DMS53 treated with DMSO at 0.1 percent for 48 hours (cell line): ENCODE data around the gene COL6A2.
"Not testable (repeated sequence)": the region's sequence is repeated elsewhere in the genome, so short reads cannot be mapped to it uniquely, and the experiment has no call there.

ENCODE experiments used
- DNase-seq: peaks from one replicate; lab custom pipeline; 2025; ENCODE audit not compliant: unreplicated experiment; lab: John Stamatoyannopoulos, UW

Gene COL6A2

DNA sequence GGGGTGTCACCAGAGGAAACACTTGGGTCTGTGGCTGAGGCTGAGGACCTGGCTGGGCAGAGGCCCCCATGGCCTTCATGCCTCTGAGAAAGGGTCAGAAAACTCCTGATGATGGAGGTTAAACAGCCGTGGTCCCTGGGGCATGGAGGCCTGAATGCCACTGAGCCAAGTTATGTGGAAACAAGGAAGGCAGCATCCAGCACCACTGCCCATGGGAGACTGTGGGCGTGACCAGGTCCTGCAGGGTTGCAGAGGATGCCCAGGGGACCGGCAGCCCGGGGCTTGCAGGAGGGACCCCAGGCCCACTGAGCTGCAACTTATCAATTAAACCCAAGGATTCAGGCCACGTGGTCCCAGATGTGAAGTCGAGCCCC lies 18.9 kb upstream of the COL6A2 start:
- DNase-seq = no peak

DNA sequence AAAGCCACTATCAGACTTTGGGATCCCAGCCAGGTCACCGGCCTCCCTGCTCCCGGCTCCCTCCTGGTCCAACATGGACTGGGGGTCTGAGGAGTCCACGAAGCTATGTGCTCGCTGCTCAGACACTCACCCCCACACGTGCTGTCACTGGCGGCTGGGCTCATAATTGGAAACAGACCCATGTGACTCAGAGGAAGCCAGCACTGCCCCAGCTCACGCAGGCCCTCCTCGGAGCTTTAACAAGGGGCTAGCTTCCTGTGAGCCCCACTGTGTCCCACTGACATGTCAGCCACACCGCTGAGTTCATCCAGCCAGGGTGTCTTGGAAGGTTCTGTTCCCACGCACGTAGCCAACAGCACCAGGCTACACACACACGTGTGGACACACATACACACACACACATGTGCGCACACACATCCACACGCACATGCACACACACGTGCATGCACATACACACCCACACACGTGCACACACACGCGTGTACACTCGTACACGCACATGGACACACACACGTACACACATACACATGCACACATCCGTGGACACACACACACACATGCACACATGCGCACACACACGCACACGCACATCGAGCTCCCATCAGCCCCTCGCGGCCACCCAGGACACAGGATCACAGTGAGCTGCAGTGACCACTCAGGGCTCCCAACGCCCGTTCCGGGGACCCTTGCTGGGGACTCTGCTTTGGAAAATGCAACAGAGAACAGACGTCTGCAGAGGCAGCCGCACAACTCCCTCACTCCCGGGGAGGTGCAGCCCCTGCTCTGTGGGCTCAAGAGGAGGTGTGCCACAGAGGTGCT lies 18.4 kb upstream of the COL6A2 start:
- no peak for DNase-seq

DNA sequence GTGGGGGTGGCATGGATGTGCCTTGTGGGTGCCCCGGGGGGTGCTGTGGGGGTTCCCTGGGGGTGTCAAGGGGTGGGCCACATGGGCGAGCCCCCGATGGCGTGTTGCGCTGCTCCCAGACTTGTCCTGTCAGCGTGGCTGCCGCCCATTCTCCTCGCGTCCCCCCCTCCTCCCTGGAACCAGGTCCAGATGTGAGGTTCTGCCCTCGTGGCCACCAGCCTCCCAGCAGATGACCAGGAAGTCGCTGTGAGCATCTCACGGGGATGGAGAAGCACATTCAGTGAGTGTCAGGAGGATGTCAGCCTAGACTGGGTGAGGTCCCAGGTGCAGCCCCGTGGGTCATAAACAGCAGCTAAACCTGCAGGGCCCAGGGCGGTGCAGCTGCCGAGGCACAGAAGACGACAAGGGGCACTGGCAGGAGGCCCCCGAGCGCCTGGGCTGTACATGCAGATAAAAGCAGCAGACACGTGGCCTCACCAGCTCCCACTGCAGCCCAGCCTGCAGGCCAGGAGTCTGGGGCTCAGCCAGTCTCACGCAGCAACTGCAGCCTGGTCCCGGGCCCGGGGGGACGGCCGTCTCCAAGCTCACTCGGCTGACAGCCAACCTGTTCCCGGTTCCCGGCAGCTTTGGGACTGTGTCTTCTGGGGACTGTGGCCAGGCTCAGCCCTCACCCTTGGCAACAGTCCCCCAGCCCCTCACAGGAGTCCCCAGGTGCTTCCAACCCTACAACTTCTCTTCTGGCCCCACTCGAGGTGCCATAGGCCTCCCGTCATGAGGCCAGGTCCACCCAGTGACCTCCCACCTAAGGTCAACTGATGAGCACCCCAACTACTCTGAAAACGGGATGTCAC lies 17.5 kb upstream of the COL6A2 start:
- no peak for DNase-seq

DNA sequence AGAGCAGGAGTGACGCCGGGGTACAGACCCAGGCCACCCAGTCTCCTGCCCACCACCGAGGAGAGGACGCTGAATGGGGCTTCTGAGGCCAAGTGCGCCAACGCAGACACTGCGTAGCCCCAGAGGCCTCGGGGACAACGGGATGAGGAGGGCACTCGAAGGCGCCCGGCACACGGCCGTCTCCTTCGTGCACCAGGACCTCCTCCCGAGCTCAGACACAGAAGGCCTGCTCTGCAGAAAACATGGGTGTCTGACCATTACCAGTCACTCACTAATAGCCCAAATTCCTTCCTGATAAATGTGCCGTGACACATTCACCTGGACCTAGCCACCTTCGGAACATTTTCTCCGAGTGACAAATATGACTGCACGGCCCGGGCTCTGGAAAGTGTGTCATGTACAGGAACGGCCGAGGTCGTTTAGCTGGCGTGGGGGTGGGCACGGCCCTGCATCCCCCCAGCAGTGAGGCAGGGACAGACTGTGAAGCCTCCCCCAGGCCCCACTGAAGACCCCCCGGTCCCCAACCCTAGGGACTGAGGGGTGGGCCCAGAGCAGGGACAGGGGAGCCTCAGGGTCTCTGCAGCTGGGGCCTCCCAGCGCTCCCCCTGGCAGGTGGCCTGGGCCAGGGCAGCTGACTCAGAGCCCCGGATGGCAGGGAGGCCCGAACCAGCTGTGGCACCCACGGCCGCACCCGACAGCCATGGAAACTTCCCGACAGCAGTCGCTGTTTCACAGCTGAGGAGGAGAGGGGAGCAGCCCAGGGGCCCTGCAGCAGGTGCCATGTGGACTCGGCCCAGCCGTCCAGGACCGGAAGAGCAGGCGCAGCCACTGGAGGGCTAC lies 16.7 kb upstream of the COL6A2 start:
- no peak for DNase-seq

DNA sequence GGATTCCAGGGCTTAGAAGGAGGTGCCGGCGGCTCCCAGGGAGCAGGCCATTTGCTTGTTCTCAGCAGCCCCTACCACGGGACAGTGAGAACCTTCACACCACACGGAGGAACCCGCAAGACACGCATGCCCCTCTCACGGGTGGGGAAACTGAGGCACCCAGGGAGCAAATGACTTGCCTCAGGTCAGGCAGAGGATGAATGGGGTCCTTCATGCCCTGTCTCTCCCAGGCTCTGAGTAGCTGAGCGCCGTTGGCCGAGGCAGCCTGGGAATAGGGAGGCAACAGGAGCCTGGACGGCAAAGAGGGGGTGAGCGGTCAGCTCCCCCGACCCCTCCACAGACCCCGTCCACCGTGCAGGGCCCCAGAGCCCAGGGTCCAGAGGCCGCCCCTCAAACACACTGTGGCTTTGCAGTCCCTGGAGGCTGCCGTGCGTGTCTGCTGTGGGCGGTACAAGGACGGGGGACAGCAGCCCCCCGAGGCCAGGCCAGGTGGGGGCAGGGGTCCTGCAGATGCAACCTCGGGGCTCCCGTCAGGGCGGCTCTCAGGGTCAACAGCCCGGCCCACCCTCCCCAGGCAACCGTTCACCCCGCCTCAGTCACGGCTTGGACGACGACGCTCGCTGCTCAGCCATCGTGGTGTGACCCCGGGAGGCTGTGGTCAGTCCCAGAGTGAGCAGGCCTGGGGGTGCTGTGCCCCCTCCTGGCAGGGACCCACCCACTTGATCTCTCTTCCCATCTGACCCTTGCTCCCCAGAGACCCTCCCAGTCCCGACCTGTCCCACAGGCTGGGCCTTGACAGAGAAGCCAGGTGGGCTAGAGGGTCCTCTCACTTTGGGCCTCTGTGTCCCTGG lies 15.8 kb upstream of the COL6A2 start:
- DNase-seq = no peak

DNA sequence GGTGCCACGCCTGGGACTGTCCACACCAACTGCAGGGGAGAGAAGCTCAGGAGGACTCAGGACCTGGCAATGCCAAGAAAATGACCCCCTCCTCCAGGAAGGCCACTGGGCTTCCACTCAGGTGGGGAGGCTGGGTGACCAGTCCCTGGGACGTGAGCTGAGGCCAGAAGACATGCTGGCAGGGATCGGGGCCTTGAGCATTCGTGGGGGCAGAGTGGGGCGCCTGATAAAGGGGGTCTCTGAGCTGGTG lies 15.3 kb upstream of the COL6A2 start:
- no peak for DNase-seq

- no peak for DNase-seq
These were observed 14.7 kb upstream of the COL6A2 start for GRCh38 chr21:46082963-46083790.

- DNase-seq = no peak
These were observed 13.9 kb upstream of the COL6A2 start for GRCh38 chr21:46083791-46084561.

DNA sequence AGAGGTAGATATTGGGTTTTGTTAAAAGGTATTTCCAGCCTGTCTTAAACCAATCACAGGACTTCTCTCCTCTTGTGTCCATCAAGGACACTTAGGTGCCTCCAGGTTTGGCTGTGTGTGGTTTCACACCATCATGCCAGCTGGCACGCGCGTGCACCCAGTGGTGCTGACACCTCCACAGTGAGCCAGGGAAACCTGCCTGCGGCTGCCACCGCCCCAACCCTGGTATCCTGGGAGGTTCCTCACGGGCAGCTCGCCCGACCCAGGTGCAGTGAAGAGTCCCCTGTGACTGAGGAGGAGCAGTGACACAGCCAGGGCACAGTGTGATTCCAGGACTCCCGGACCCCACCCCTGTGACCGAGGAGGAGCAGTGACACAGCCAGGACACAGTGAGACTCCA lies 13.2 kb upstream of the COL6A2 start:
- DNase-seq = no peak

GRCh38 chr21:46085259-46085658 lies 12.7 kb upstream of the COL6A2 start:
- DNase-seq = not testable (repeated sequence)

DNA sequence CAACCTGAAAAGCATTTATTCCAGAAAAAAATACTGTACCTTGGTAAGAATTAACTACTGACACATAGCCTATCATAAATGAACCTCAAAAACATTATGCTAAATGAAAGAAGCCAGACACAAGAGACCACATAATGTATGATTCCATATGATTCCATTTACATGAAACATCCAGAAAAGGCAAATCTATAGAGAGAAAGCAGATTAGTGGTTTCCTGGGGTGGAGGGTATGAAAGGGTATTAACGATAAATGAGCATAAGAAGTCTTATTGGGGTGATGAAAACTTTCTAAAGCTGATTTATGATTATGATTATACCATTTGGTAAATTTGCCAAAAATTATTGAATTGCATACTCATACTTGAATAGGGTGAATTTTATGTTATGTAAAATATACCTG lies 10.3 kb upstream of the COL6A2 start:
- no peak for DNase-seq

GRCh38 chr21:46088189-46088588 lies 9.7 kb upstream of the COL6A2 start:
- DNase-seq = no peak

- no peak for DNase-seq
These were observed 8.6 kb upstream of the COL6A2 start for GRCh38 chr21:46089285-46089684.

DNA sequence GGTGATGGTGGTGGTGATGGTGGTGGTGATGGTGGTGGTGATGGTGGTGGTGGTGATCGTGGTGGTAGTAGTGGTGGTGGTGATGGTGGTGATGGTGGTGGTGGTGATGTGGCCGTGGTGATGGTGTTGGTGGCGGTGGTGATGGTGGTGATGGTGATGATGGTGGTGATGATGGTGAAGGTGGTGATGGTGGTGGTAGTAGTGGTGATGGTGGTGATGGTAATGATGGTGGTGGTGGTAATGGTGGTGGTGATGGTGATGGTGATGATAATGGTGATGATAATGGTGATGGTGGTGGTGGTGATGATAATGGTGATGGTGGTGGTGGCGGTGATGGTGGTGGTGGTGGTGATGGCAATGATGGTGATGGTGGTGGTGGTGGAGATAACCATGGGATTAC lies 6.8 kb upstream of the COL6A2 start:
- no peak for DNase-seq

GRCh38 chr21:46091631-46092025 lies 6.3 kb upstream of the COL6A2 start:
- DNase-seq = no peak

DNA sequence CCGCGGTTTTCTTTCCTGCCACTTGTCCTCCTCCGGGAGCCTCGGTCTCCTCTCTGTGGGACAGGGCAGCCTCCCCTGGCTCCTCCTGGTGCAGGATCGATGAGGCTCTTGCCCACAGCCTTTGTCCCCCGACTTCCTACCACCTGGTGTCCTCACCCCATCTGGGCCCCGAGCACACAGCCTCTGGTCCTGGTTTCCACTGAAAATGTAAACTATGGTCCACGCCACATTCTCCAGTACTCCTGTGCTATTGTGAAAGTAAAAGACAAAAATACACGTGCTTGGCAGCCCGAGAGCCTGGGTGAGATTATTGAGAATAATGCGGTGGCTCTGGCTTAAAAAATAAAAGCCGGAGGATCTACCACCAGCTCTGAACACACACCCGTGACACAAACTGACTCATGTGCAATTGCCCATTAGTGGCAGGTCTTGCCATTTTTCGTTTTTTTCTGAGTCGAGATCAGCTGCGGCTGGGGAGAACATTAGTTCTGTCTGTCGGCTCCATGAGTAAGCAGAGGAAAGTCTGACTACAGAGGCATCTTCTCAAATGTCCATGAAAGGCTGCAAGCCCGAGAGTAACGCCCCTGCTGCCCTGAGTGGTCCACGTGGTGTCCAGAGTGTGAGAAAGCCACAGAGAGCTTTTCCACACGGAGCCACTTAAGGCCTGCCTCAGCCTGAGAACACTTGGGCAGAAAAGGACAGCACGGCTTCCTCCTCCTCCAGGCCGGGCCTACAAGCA lies 5.7 kb upstream of the COL6A2 start:
- no peak for DNase-seq

DNA sequence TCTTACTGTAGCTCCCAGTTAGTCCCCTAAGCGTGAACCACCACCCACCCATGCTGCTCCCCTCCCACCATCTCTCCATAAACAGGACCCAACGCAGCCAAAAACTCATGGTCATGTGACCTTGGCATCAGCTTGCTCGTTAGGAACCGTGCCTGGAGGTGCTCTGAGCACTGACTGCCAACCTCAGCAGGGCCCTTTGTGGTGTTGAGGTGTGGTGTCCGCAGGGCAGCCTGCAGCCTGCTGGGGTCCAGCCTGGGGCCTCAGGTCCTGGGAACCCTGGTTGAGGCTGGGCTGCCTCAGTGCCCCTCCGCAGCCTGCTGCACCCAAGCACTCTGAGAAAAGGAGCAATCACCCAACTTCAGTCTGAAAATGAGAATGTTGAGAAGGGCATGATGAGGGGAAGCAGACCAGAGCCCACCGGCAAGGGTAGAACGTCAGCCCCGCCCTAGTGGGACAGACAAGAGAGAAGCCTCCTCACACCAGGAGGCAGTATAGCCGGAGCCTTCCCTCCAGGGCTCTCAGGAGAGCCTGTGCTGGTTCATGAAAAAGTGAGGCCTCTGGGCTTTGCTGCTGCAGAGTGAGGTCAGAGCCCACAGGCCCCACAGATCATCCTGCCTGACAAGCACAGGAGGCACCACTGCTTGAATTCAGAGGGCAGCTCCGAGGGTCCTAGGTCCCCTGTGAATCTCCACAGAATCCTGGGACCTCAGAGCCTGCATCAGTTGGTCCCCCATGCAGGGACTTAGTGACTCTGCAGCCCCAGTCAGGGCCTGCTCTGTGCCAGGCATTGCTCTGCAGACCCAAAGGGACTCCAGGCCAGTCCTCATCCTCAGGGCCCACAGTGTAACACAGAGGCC lies 4.9 kb upstream of the COL6A2 start:
- no peak for DNase-seq
